Measurements from ENCODE around the gene CAMK2A. TPM values are rescaled to one million over a fixed set of nuclear protein-coding genes. Genes with fewer than 3 reads are reported as not detected.
A peak's percentile ranks its signal among the peaks of the same experiment; 100 is the strongest.

CAMK2A gene
- polyA plus RNA-seq, 1 of the 3 experiments (the other 2 are of a cell fraction), result 0.10 TPM

DNA sequence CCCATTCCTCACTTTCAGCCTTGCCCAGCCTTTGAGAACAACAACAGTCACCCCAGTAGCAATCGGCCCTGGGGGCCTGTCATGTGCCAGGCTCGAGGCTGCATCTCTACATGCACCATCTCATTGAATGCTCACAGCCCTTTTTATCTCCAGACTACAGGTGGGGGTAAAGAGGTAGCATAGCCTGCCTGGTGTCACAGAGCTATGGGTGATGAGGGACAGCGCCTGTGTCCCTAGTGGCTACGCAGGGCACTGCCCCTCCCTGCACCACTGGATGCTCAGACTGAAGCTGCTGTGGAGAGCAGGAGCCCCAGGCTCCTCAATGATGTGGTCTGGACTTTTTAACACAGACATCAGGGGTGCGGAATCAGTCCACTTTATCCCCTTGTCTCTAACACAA lies 2.8 kb downstream of the CAMK2A start (continued):
- TF ChIP-seq CTCF (IDR thresholded peaks at IDR 0.05), result peak; percentile 48
- TF ChIP-seq JUND (IDR thresholded peaks at IDR 0.05), result no peak
- TF ChIP-seq PBX3 (IDR thresholded peaks at IDR 0.05), result no peak
- no peak for TF ChIP-seq SIN3A (IDR thresholded peaks at IDR 0.05; ENCODE audit: borderline replicate concordance, low read depth, low read length)
- TF ChIP-seq GATA2 (CRISPR knock-in tag; IDR thresholded peaks at IDR 0.05), result no peak
- peak; percentile 59 for TF ChIP-seq RAD21 (IDR thresholded peaks at IDR 0.05; ENCODE audit: low read length)

- WGBS (ENCODE audit: low lambda C conversion rate), result 88% methylated on average over 7 of the region's 7 CpGs
- H3K9me2 ChIP-seq, result no peaks in the 10 kb centered on the region
- H3F3A ChIP-seq (replicated peaks; ENCODE audit: insufficient read depth), result no peaks in the 10 kb centered on the region
- no peak for DNase-seq
- no peak overlapping the region for H3K9ac ChIP-seq
- ChIA-PET CTCF (interaction anchor here (1.3 kb wide), 1 partner anchor 151 kb away, joined by 3 read pairs; no protein-coding TSS in a partner anchor), POLR2A (no interaction called here)
- H4K20me1 ChIP-seq (ENCODE audit: insufficient read depth), result no peaks in the 10 kb centered on the region
- H3K4me3 ChIP-seq (ENCODE audit: low read depth in 2 of 2, low read length in 1 of 2), result no peak overlapping the region
- H3K4me2 ChIP-seq, result no peak overlapping the region
- H2AFZ ChIP-seq (ENCODE audit: low read depth), result no peak overlapping the region
- H3K79me2 ChIP-seq (ENCODE audit: insufficient read depth), result no peaks in the 10 kb centered on the region
- no peak overlapping the region for H3K27ac ChIP-seq (ENCODE audit: low read depth in 2 of 2, low read length in 1 of 2)
- H3K4me1 ChIP-seq (ENCODE audit: control insufficient read depth in 1 of 2, insufficient read depth in 2 of 2, low read depth in 1 of 2, low read length in 1 of 2), result peaks cover 0 to 16% of the 10 kb centered on the region in 2 experiments; a peak in 1 of 4 replicates
- H3K36me3 ChIP-seq (replicated peaks in 1 of 2; ENCODE audit: control insufficient read depth in 1 of 2, insufficient read depth in 2 of 2, low read length in 1 of 2), result no peaks in the 10 kb centered on the region
- no peaks in the 10 kb centered on the region for H3K27me3 ChIP-seq (ENCODE audit: insufficient read depth)
- no peak for TF ChIP-seq RAD21 (IDR thresholded peaks at IDR 0.05; ENCODE audit: low read length)
- TF ChIP-seq, protein P1, sequence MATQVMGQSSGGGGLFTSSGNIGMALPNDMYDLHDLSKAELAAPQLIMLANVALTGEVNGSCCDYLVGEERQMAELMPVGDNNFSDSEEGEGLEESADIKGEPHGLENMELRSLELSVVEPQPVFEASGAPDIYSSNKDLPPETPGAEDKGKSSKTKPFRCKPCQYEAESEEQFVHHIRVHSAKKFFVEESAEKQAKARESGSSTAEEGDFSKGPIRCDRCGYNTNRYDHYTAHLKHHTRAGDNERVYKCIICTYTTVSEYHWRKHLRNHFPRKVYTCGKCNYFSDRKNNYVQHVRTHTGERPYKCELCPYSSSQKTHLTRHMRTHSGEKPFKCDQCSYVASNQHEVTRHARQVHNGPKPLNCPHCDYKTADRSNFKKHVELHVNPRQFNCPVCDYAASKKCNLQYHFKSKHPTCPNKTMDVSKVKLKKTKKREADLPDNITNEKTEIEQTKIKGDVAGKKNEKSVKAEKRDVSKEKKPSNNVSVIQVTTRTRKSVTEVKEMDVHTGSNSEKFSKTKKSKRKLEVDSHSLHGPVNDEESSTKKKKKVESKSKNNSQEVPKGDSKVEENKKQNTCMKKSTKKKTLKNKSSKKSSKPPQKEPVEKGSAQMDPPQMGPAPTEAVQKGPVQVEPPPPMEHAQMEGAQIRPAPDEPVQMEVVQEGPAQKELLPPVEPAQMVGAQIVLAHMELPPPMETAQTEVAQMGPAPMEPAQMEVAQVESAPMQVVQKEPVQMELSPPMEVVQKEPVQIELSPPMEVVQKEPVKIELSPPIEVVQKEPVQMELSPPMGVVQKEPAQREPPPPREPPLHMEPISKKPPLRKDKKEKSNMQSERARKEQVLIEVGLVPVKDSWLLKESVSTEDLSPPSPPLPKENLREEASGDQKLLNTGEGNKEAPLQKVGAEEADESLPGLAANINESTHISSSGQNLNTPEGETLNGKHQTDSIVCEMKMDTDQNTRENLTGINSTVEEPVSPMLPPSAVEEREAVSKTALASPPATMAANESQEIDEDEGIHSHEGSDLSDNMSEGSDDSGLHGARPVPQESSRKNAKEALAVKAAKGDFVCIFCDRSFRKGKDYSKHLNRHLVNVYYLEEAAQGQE (IDR thresholded peaks at IDR 0.05; ENCODE audit: low read depth, low read length), result no peak
- no peak for TF ChIP-seq TCF12 (IDR thresholded peaks at IDR 0.05)
- no peak for TF ChIP-seq RCOR1 (IDR thresholded peaks at IDR 0.05; ENCODE audit: low read length)
- TF ChIP-seq YY1 (IDR thresholded peaks at IDR 0.05; ENCODE audit: low read depth), result no peak
- TF ChIP-seq MXI1 (IDR thresholded peaks at IDR 0.05; ENCODE audit: low read depth, low read length), result no peak
- TF ChIP-seq MEF2A (IDR thresholded peaks at IDR 0.05; ENCODE audit: borderline replicate concordance, low read depth), result no peak
- no peak for TF ChIP-seq EP300 (IDR thresholded peaks at IDR 0.05; ENCODE audit: borderline replicate concordance in 1 of 2, low read depth in 1 of 2, low read length in 1 of 2)
- TF ChIP-seq FOXM1 (IDR thresholded peaks at IDR 0.05; ENCODE audit: low read depth), result no peak
- TF ChIP-seq, protein P2, sequence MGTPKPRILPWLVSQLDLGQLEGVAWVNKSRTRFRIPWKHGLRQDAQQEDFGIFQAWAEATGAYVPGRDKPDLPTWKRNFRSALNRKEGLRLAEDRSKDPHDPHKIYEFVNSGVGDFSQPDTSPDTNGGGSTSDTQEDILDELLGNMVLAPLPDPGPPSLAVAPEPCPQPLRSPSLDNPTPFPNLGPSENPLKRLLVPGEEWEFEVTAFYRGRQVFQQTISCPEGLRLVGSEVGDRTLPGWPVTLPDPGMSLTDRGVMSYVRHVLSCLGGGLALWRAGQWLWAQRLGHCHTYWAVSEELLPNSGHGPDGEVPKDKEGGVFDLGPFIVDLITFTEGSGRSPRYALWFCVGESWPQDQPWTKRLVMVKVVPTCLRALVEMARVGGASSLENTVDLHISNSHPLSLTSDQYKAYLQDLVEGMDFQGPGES (IDR thresholded peaks at IDR 0.05; ENCODE audit: low read depth, low read length), result no peak
- TF ChIP-seq TAF1 (IDR thresholded peaks at IDR 0.05; ENCODE audit: borderline replicate concordance, low read depth, low read length), result no peak
- no peaks in the 10 kb centered on the region for H3K9me3 ChIP-seq
Measured at GRCh38 chr5:150285114-150285513, 4.5 kb downstream of the CAMK2A start.
